ENCODE data around the gene C1QTNF5. TPM values are rescaled to one million over a fixed set of nuclear protein-coding genes. Genes with fewer than 3 reads are reported as not detected.

The C1QTNF5 gene
- total RNA-seq, 1 donor from 2014 or later, result 101 TPM

GRCh38 chr11:119297938-119298337 lies 42.7 kb downstream of the C1QTNF5 start:
- DNase-seq (ENCODE audit: low read depth, low spot score), result no peak

GRCh38 chr11:119295178-119295577 lies 45.5 kb downstream of the C1QTNF5 start:
- no peak for DNase-seq (ENCODE audit: low read depth, low spot score)

GRCh38 chr11:119293461-119293860 lies 47.2 kb downstream of the C1QTNF5 start:
- DNase-seq (ENCODE audit: low read depth, low spot score), result no peak

GRCh38 chr11:119290894-119291497 lies 49.7 kb downstream of the C1QTNF5 start:
- no peak for DNase-seq (ENCODE audit: low read depth, low spot score)

Other genes with a start within 250 kb of the C1QTNF5 start
- gene DPAGT1, start 239.0 kb downstream of the C1QTNF5 start, total RNA-seq, result 14.4 and 32.7 TPM in 2 replicates
- 2.0 and 4.5 TPM in 2 replicates for gene C2CD2L, start 233.5 kb downstream of the C1QTNF5 start, total RNA-seq
- gene HINFP, start 219.3 kb downstream of the C1QTNF5 start, total RNA-seq, result 15.4 and 17.7 TPM in 2 replicates
- gene ABCG4, start 191.8 kb downstream of the C1QTNF5 start, total RNA-seq, result 0.20 and 0.35 TPM in 2 replicates
- 10.9 and 15.5 TPM in 2 replicates for gene NLRX1, start 172.2 kb downstream of the C1QTNF5 start, total RNA-seq
- 0.13 TPM in 1 of 2 replicates, not detected in the other for gene NHERF4, start 155.4 kb downstream of the C1QTNF5 start, total RNA-seq
- gene CBL, start 134.5 kb downstream of the C1QTNF5 start, total RNA-seq, result 11.9 and 14.8 TPM in 2 replicates
- gene MCAM, start 23.8 kb downstream of the C1QTNF5 start, total RNA-seq, result 1,937 and 2,031 TPM in 2 replicates
- gene RNF26, start 6.4 kb downstream of the C1QTNF5 start, total RNA-seq, result 4.4 and 6.0 TPM in 2 replicates
- gene MFRP, start 5.8 kb upstream of the C1QTNF5 start, total RNA-seq, result not detected in 2 replicates
- 0.13 and 0.14 TPM in 2 replicates for gene USP2, start 40.8 kb upstream of the C1QTNF5 start, total RNA-seq
- gene THY1, start 82.3 kb upstream of the C1QTNF5 start, total RNA-seq, result not detected in 2 replicates